DMS114 treated with DMSO at 0.1 percent for 48 hours (cell line): ENCODE results near the gene TACR2.

Experiments
- DNase-seq: peaks from one replicate; lab custom pipeline; 2025; ENCODE audit not compliant: unreplicated experiment; lab: John Stamatoyannopoulos, UW

Gene TACR2

GRCh38 chr10:69421611-69422308, 5.0 kb upstream of the TACR2 start:
- no peak for DNase-seq

- DNase-seq, result no peak
Measured at GRCh38 chr10:69419744-69420126, 3.0 kb upstream of the TACR2 start.

DNA sequence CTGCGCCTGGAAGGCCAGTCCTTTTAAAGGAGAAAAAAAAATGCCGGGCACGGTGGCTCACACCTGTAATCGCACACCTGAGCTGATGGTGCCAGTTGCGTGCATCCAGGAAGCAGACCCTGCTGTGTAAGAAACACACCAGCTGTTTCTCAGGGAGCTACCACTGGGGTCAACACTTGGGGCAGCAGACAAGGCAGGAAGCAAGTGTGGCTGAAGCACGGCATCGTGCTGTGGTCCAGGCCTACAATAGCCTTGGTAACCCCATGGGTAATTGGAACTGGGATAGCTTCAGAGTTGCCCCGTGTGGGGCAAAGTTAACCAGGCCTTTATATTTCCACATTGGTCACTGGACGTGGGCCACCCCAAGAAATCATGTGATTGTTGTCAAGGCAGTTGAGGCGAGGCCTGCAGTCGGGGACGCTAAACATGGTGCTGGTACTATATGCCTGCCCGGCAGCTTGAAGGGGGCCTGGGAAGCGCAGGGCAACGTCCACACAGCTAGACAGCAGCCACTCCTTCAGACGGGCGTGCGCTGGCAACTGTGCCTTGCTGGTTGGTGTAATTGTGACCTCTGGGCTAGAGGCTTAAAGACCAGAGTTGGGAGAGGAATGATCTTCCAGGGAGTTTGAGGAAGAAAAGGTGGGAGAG, 2.5 kb upstream of the TACR2 start:
- no peak for DNase-seq

- no peak for DNase-seq
Measured at GRCh38 chr10:69418052-69418752, 1.5 kb upstream of the TACR2 start.

GRCh38 chr10:69417542-69417941, 824 bp upstream of the TACR2 start:
- no peak for DNase-seq

DNA sequence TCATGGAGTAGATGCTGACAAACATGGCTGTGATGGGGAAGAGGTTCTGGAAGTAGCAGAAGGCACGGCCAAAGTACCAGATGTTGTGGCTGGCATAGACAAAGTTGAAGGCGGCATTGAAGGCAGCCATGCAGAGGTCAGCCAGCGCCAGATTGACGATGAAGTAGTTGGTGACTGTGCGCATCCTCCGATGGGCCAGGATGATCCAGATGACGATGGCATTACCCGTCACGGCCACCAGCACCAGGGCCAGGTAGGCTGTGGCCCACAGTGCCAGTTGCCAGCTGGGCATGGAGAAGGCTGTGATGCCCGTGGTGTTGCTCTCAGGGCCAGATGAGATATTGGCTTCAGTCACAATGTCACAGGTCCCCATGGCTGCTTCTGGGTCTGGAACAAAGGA, 767 bp downstream of the TACR2 start:
- DNase-seq, result no peak

- DNase-seq, result no peak
Measured at GRCh38 chr10:69415049-69415448, 1.7 kb downstream of the TACR2 start.

- no peak for DNase-seq
Measured at GRCh38 chr10:69414036-69415018, 2.4 kb downstream of the TACR2 start.

DNA sequence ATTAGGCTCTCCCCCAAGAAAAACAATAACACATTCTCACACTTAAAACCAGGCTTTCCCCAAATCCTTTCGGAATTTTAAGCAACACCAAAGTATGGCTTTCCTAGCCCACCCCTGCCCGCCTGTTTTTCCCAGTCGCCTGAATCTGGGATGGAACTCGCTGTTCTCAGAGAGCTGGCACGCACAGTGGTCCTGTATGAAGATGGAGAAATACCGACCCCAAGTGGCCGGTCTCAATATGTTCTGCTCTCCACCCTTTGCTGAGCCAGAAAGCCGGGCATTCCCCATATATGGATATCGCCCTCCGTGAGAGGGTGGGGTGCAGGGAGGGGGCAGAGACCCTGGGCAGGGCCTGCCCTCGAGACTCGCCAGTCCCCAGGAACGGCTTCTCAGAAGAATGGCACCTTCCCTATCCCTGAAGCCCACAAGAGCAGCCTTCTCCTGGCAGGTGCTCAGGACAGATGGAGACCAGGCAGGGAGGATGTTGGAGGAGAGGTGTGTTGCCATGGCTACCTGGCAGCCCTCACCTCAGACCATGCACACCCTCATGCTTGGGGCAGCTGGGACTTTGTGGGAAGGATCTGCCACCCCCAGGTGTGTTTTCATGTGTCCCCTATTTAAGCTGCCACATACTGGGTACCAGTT, 3.4 kb downstream of the TACR2 start:
- DNase-seq, result peak; percentile 59

DNA sequence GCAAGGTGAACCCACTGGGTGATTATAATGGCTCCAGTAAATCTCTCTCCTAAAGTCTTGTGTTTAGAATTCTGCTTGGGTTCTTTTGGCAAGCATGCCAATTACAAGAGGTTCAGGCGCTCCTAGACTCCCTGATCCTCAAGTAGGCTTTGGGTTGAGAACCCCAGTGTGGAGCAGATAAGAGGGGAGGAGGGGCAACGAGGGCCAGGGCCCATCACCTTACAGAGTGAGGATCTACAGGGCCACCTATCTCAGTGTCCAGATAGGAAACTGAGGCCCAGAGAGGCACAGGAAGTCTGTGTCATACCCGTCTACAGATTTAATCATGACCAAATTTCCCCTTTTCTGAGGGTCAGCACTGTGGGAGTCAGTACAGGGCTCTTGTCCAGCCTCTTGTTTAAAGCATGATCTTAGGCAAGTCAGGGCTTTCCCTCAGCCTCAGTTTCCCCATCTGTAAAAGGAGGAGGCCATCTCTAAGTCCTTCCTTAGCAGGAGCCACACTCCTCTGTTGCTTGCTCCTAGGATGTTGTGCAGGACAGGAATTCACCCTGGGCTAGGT, 4.4 kb downstream of the TACR2 start:
- DNase-seq, result no peak

DNA sequence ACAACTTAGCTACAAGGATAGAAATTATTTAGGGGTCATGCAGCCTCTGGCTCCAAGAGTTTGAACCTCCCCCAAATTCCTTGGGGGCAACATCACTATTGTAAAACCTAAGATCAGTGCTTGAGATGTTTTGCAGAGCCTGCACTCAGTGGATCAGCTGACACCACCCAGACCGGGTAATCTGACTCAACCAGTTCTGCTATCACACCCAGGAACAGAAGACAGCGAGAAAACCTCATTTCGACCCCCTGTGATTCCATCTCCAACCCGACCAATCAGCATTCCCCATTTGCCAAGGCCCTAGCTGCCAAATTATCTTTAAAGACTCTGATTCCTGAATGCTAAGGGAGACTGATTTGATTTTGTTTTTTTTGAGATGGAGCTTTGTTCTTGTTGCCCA, 5.2 kb downstream of the TACR2 start:
- DNase-seq, result no peak

GRCh38 chr10:69410487-69410886, 6.2 kb downstream of the TACR2 start:
- no peak for DNase-seq

DNA sequence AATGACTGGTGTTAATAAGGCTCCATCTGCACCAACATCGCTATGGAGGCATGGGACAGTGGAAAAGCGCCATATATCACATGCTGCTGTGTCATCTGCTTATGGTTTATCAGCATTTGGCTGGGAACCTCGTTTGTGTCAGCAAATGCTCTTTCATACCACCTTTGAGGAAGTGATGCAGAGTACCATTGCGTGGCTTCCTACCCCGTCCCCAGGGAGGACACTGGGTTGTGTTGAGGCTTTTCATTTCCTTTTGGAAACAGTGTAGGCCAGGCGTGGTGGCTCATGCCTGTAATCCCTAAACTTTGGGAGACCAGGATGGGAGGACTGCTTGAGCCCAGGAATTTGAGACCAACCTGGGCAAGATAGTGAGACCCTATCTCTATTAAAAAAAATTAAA, 6.8 kb downstream of the TACR2 start:
- DNase-seq, result no peak

DNA sequence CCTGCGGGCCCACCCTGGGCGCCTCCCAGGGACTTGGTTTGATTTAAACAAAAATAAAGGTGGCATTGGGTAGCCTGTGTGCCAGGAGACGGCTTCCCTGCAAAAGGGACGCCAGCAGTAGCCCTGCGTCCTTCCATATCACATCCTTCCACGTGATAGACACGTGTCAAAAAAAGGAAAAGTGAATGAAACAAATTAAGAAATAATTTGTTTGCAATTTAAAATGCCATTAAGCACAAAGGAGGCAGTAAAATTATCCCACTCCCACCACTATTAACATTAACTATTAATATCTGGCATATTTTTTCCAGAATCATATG, 7.6 kb downstream of the TACR2 start:
- no peak for DNase-seq

DNA sequence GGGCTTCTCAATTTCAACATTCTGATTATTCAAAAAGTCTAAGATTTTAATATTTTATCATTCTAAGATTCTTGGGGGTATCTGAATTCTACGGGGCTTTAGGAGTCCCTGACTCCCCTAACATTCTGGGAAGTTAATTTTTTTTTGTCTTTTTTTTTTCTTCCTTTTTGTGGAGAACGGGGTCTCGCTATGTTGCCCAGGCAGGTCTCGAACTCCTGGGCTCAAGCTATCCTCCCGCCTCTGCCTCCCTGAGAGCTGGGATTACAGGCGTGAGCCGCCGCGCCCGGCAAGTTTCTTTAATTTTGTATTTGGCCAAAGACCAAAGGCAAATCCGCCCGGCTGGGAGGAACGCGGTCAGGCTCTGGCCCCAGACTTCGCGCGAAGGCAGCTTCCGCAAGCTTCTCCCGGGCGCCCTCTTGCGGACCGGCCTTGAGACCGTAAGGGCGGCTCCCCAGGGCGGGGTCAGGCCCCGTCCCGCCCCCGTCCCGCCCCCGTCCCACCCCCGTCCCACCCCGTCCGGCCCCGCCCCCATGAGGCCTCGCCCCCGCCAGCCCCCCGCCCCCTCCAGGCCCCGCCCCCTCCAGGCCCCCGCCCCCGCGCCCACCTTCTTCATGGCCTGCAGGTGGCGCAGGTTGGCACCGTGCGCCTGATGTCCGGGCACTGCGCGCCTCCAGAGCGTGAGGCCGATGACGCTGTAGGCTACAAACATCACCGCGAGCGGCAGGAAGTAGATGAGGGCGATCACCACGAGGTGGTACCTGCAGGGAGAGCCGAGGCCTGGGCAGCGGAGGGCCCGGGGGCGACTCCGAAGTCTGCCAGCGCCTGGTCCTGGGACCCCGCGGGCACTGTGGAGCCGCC, 8.2 kb downstream of the TACR2 start:
- peak; percentile 74 for DNase-seq

DNA sequence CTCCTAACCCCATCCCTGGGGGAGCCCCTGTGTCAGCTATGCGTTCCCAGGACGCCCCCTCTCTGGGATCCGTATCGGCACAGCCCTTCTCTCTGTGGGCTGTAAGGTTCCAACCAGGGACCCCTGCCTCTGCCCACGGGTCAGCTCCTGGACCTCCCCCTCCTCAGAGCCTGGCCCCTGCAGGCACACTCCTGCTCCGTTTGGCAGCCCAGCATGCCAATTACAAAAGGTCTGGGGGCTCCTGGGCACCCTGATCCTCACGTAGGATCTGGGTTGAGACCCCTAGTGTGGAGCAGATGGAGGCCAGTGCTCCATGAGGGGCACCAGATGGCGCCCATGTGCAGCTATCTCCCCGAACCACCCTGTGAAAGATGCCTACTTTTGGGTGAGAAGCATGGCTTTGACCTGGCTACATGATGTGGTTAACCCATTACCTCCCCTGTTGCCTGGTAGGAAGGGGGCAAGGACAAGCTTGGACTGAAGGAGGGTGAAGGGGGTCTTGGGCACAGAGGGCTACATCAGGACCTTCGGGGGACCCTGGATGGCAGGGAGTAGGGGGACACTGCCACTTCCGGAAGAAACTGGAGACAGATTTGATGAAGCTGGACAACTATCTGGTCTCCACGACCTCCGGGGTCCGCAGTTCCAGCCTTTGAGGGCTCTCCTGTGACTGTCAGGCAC, 9.0 kb downstream of the TACR2 start:
- DNase-seq, result peak; percentile 12

GRCh38 chr10:69406816-69407580, 9.7 kb downstream of the TACR2 start:
- DNase-seq, result no peak

DNA sequence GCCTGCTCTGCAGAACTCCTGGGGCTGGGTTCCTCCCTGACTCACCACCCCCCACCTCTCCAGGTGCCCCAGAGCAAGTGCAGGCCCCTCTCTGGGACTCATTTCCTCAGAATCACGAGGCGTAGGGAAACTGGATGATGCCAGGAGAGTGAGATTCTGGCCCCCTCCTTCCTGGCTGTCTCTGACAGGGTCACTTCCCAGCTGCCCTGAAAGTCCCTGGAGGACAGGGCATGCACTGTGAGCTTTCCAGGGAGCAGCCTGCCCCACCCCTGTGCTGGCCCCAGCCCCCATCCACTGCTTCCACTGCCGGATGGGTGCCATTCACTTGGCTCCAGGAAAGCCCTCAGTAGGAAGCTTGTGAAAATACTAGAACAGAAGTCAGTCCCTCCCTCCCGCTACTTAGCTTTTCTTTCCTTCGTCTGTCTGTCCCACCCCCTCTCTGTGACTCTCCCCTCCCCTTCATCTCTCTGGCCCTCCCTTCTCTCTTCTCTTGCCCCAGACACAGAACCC, 10.4 kb downstream of the TACR2 start:
- no peak for DNase-seq
